ENCODE results near the gene TBC1D22A. TPM values are rescaled to one million over a fixed set of nuclear protein-coding genes. Genes with fewer than 3 reads are reported as not detected.

The TBC1D22A gene
- total RNA-seq, 1 experiment from 2014 or later = 20.9 TPM

GRCh38 chr22:47176573-47177333 lies 414.3 kb downstream of the TBC1D22A start:
- no peak for TF ChIP-seq FOSL1 (IDR thresholded peaks at IDR 0.05; ENCODE audit: low read depth)
- TF ChIP-seq ZFX (IDR thresholded peaks at IDR 0.05) = no peak
- no peak for TF ChIP-seq RAD21 (IDR thresholded peaks at IDR 0.05; ENCODE audit: low read depth)
- TF ChIP-seq ATF3 (IDR thresholded peaks at IDR 0.05) = no peak
- TF ChIP-seq JUND (IDR thresholded peaks at IDR 0.05) = no peak
- no peak for TF ChIP-seq POLR2AphosphoS5 (IDR thresholded peaks at IDR 0.05; ENCODE audit: low read depth, low read length)
- no peak for TF ChIP-seq SIN3A (IDR thresholded peaks at IDR 0.05; ENCODE audit: low read depth)
- TF ChIP-seq EZH2 (IDR thresholded peaks at IDR 0.05) = no peak
- RAD21 ChIA-PET (ENCODE audit: low non-redundant PET in 1 of 2, low total read pairs in 2 of 2, uncharacterized antibody in 2 of 2, unreplicated experiment in 2 of 2) = no interaction called here
- Histone ChIP-seq H3K27ac (ENCODE audit: low read depth, low read length) (no peak overlapping the region), H3K4me2 (ENCODE audit: low read length) (no peak overlapping the region), H3K9me2 (ENCODE audit: insufficient read depth) (no peaks in the 10 kb centered on the region), H3K27me3 (ENCODE audit: insufficient read depth, low read length) (no peaks in the 10 kb centered on the region), H3K36me3 (ENCODE audit: control insufficient read depth in 1 of 2, insufficient read depth in 2 of 2, low read length in 2 of 2) (no peaks in the 10 kb centered on the region), H4K20me1 (ENCODE audit: insufficient read depth) (no peaks in the 10 kb centered on the region), H3K9ac (ENCODE audit: low read length) (no peak overlapping the region), H2AFZ (ENCODE audit: low read depth, low read length, poor library complexity, severe bottlenecking) (no peak overlapping the region), H3K4me1 (ENCODE audit: control insufficient read depth in 1 of 2, insufficient read depth in 2 of 2, low read length in 2 of 2) (no peaks in the 10 kb centered on the region), H3K9me3 (ENCODE audit: control insufficient read depth in 1 of 2, insufficient read depth in 1 of 2, low read depth in 1 of 2, low read length in 2 of 2) (no peaks in the 10 kb centered on the region), H3K4me3 (replicated peaks in 1 of 2; ENCODE audit: low read depth in 1 of 2, low read length in 2 of 2) (no peak overlapping the region), H3K79me2 (ENCODE audit: insufficient read depth, low read length) (no peaks in the 10 kb centered on the region)
- no peak for ATAC-seq
- no peak for DNase-seq (ENCODE audit: low read depth, low spot score)
- no TSS peak for BruUV-seq (replicated peaks)
- POLR2A ChIA-PET = no interaction called here
- intact Hi-C loops (cut with micrococcal nuclease) = no loop called here
- CTCF ChIA-PET = no interaction called here

- no peaks in the 10 kb centered on the region for H3K36me3 ChIP-seq (ENCODE audit: control insufficient read depth in 1 of 2, insufficient read depth in 2 of 2, low read length in 2 of 2)
- H4K20me1 ChIP-seq (ENCODE audit: insufficient read depth) = no peaks in the 10 kb centered on the region
- POLR2A ChIA-PET = no interaction called here
- H2AFZ ChIP-seq (ENCODE audit: low read depth, low read length, poor library complexity, severe bottlenecking) = no peak overlapping the region
- CTCF ChIA-PET = no interaction called here
- no peaks in the 10 kb centered on the region for H3K9me2 ChIP-seq (ENCODE audit: insufficient read depth)
- H3K27me3 ChIP-seq (ENCODE audit: insufficient read depth, low read length) = no peaks in the 10 kb centered on the region
- no peak overlapping the region for H3K9ac ChIP-seq (ENCODE audit: low read length)
- DNase-seq (ENCODE audit: low read depth, low spot score) (no peak), ATAC-seq (no peak)
- H3K9me3 ChIP-seq (ENCODE audit: control insufficient read depth in 1 of 2, insufficient read depth in 1 of 2, low read depth in 1 of 2, low read length in 2 of 2) = no peaks in the 10 kb centered on the region
- intact Hi-C loops (cut with micrococcal nuclease) = no loop called here
- no peak overlapping the region for H3K4me3 ChIP-seq (replicated peaks in 1 of 2; ENCODE audit: low read depth in 1 of 2, low read length in 2 of 2)
- RAD21 ChIA-PET (ENCODE audit: low non-redundant PET in 1 of 2, low total read pairs in 2 of 2, uncharacterized antibody in 2 of 2, unreplicated experiment in 2 of 2) = no interaction called here
- no peaks in the 10 kb centered on the region for H3K4me1 ChIP-seq (ENCODE audit: control insufficient read depth in 1 of 2, insufficient read depth in 2 of 2, low read length in 2 of 2)
- H3K79me2 ChIP-seq (ENCODE audit: insufficient read depth, low read length) = no peaks in the 10 kb centered on the region
- H3K4me2 ChIP-seq (ENCODE audit: low read length) = no peak overlapping the region
- BruUV-seq (replicated peaks) = no TSS peak
- H3K27ac ChIP-seq (ENCODE audit: low read depth, low read length) = no peak overlapping the region
- no peak for TF ChIP-seq EZH2phosphoT487 (IDR thresholded peaks at IDR 0.05; ENCODE audit: borderline replicate concordance)
- no peak for TF ChIP-seq ZBTB33 (IDR thresholded peaks at IDR 0.05; ENCODE audit: extremely low read depth, insufficient replicate concordance, low read length)
- TF ChIP-seq FOSL1 (IDR thresholded peaks at IDR 0.05; ENCODE audit: low read depth) = no peak
- TF ChIP-seq SP1 (IDR thresholded peaks at IDR 0.05; ENCODE audit: low read depth) = no peak
- TF ChIP-seq YY1 (IDR thresholded peaks at IDR 0.05; ENCODE audit: extremely low read depth, insufficient replicate concordance, low read depth, low read length) = no peak
- TF ChIP-seq RAD21 (IDR thresholded peaks at IDR 0.05; ENCODE audit: low read depth) = no peak
- no peak for TF ChIP-seq POLR2A (IDR thresholded peaks at IDR 0.05; ENCODE audit: borderline replicate concordance, extremely low read depth, insufficient read depth, insufficient read length)
- no peak for TF ChIP-seq EZH2 (IDR thresholded peaks at IDR 0.05)
- no peak for TF ChIP-seq ZFX (IDR thresholded peaks at IDR 0.05)
- no peak for TF ChIP-seq EGR1 (IDR thresholded peaks at IDR 0.05; ENCODE audit: low read depth)
- no peak for TF ChIP-seq JUND (IDR thresholded peaks at IDR 0.05)
- no peak for TF ChIP-seq SIN3A (IDR thresholded peaks at IDR 0.05; ENCODE audit: low read depth)
- TF ChIP-seq REST (IDR thresholded peaks at IDR 0.05; ENCODE audit: low read depth) = no peak
Observed at GRCh38 chr22:47177334-47177815, 414.9 kb downstream of the TBC1D22A start.
